HCT116 (cell line): ENCODE measurements around the gene SYNE2. TPM values are rescaled to one million over a fixed set of nuclear protein-coding genes. Genes with fewer than 3 reads are reported as not detected.

Experiments
- ATAC-seq: fragments of 200-7000 bp; cut with Tn5 transposase; 2 replicates; pipeline ENCODE4 v1.9.1; 2020; ENCODE audit warnings: mild to moderate bottlenecking, moderate library complexity
- BruUV-seq: library from RNA; stranded (reverse); fragments of 400-500 nt; replicated peaks from 2 replicates; lab custom pipeline; 2021; lab: Mats Ljungman, UMichigan
- CTCF ChIA-PET: fragments of 300-600 bp; sonication (Branson Sonifier 250); formaldehyde crosslinking; loops from one replicate; lab custom pipeline; 2021; ENCODE audit warnings: antibody characterized with exemption; lab: Charles Lee
- POLR2A ChIA-PET: fragments of 300-600, 350-600 bp; sonication (Branson Sonifier 250); formaldehyde crosslinking; loops from one replicate; lab custom pipeline; 2021; ENCODE audit warnings: antibody characterized with exemption; lab: Charles Lee
- RAD21 ChIA-PET, 2 experiments: fragments of 300-600 bp; sonication (Branson Sonifier 250); formaldehyde crosslinking; loops; one replicate each; lab custom pipeline; 2023; ENCODE audit warnings: low total read pairs in 2 of 2; ENCODE audit not compliant: uncharacterized antibody in 2 of 2, unreplicated experiment in 2 of 2, low non-redundant PET in 1 of 2; lab: Charles Lee
- DNase-seq: peaks from one replicate; pipeline ENCODE4 v3.0.0-alpha.2; 2010; ENCODE audit warnings: low read depth, low spot score
- H2AFZ ChIP-seq: fragments of 200-600 bp; shearing (Covaris generic), sonication (generic); 2 replicates; pipeline ENCODE4 v1.6.1; 2017; ENCODE audit warnings: low read depth, mixed run types, mixed read lengths, antibody characterized with exemption, low read length; ENCODE audit not compliant: poor library complexity, severe bottlenecking
- H3K27ac ChIP-seq: 2 replicates; pipeline ENCODE4 v1.5.1; 2012; ENCODE audit warnings: low read depth, low read length
- H3K27me3 ChIP-seq: fragments of 200-600 bp; sonication (generic); 2 replicates; pipeline ENCODE4 v1.6.1; 2016; ENCODE audit warnings: mixed run types, low read length, mixed read lengths; ENCODE audit not compliant: insufficient read depth
- H3K36me3 ChIP-seq, 2 experiments: fragments of 200-500 bp in 1 of 2; fragments of 200-600 bp in 1 of 2; sonication (Bioruptor generic) in 1 of 2; sonication (generic) in 1 of 2; 2 replicates each; pipeline versions ENCODE4 v1.5.1 to v1.6.1; 2014 to 2016; ENCODE audit warnings: low read length in 2 of 2, inconsistent platforms in 1 of 2, mixed read lengths in 1 of 2, mixed run types in 1 of 2; ENCODE audit not compliant: insufficient read depth in 2 of 2, control insufficient read depth in 1 of 2
- H3K4me1 ChIP-seq, 2 experiments: fragments of 200-600 bp in 1 of 2; sonication (generic) in 1 of 2; 2 replicates each; pipeline versions ENCODE4 v1.5.1 to v1.6.1; 2012 to 2017; ENCODE audit warnings: low read length in 2 of 2, inconsistent platforms in 1 of 2, mild to moderate bottlenecking in 1 of 2, mixed read lengths in 1 of 2, mixed run types in 1 of 2, moderate library complexity in 1 of 2; ENCODE audit not compliant: insufficient read depth in 2 of 2, control insufficient read depth in 1 of 2
- H3K4me2 ChIP-seq: fragments of 200-600 bp; sonication (generic); 2 replicates; pipeline ENCODE4 v1.6.1; 2017; ENCODE audit warnings: mixed run types, low read length, mixed read lengths
- H3K4me3 ChIP-seq, 2 experiments: fragments of 200-600 bp in 1 of 2; sonication (generic) in 1 of 2; replicated peaks in 1 of 2; 2 replicates each; pipeline ENCODE4 v1.5.1; 2011 to 2016; ENCODE audit warnings: low read length in 2 of 2, control low read depth in 1 of 2, low read depth in 1 of 2, mild to moderate bottlenecking in 1 of 2, mixed read lengths in 1 of 2, mixed run types in 1 of 2
- H3K79me2 ChIP-seq: fragments of 200-600 bp; sonication (generic); 2 replicates; pipeline ENCODE4 v1.6.1; 2017; ENCODE audit warnings: mild to moderate bottlenecking, mixed run types, low read length, moderate library complexity, mixed read lengths; ENCODE audit not compliant: insufficient read depth
- H3K9ac ChIP-seq: fragments of 200-600 bp; sonication (generic); 2 replicates; pipeline ENCODE4 v1.6.1; 2016; ENCODE audit warnings: low read length, mixed read lengths
- H3K9me2 ChIP-seq: fragments of 200-600 bp; sonication (generic), shearing (Covaris generic); 2 replicates; pipeline ENCODE4 v1.6.1; 2017; ENCODE audit warnings: mixed run types, mild to moderate bottlenecking, moderate library complexity; ENCODE audit not compliant: insufficient read depth
- H3K9me3 ChIP-seq, 2 experiments: fragments of 200-500 bp in 1 of 2; fragments of 200-600 bp in 1 of 2; sonication (Bioruptor generic) in 1 of 2; sonication (generic) in 1 of 2; 2 replicates each; pipeline ENCODE4 v1.6.1; 2014 to 2017; ENCODE audit warnings: low read length in 2 of 2, mixed read lengths in 2 of 2, inconsistent platforms in 1 of 2, low read depth in 1 of 2, mild to moderate bottlenecking in 1 of 2, mixed run types in 1 of 2, moderate library complexity in 1 of 2; ENCODE audit not compliant: control insufficient read depth in 1 of 2, insufficient read depth in 1 of 2
- H4K20me1 ChIP-seq: fragments of 200-600 bp; sonication (generic), shearing (Covaris generic); 2 replicates; pipeline ENCODE4 v1.6.1; 2017; ENCODE audit warnings: mixed run types, mild to moderate bottlenecking, moderate library complexity; ENCODE audit not compliant: insufficient read depth
- CBX3 ChIP-seq: IDR thresholded peaks from 2 replicates; pipeline ENCODE4 v1.6.1; 2012; ENCODE audit warnings: low read depth
- ELF1 ChIP-seq: IDR thresholded peaks from 2 replicates; pipeline ENCODE4 v1.6.1; 2012; ENCODE audit warnings: low read depth, borderline replicate concordance
- FOSL1 ChIP-seq: IDR thresholded peaks from 2 replicates; pipeline ENCODE4 v1.6.1; 2012; ENCODE audit warnings: low read depth
- JUND ChIP-seq: IDR thresholded peaks from 2 replicates; pipeline ENCODE4 v1.6.1; 2012
- POLR2AphosphoS5 ChIP-seq: IDR thresholded peaks from 2 replicates; pipeline ENCODE4 v1.6.1; 2011; ENCODE audit warnings: mild to moderate bottlenecking, low read depth, low read length, moderate library complexity
- SRF ChIP-seq: IDR thresholded peaks from 2 replicates; pipeline ENCODE4 v1.6.1; 2012; ENCODE audit warnings: low read depth
- TCF7L2 ChIP-seq: IDR thresholded peaks from 2 replicates; pipeline ENCODE4 v1.7.0; 2011; ENCODE audit warnings: borderline replicate concordance, inconsistent platforms; ENCODE audit not compliant: insufficient read depth, insufficient read length; ENCODE audit errors: extremely low read depth
- intact Hi-C: fragments of 100-400 bp; cut with micrococcal nuclease; formaldehyde crosslinking; loops from 2 replicates; pipeline ENCODE4 v1.10.0; 2022
- total RNA-seq: library from RNA; stranded (reverse); gene quantifications from one replicate; pipeline ENCODE4 v1.2.1, GENCODE V29; 2021; ENCODE audit not compliant: unreplicated experiment
- TF ChIP-seq, protein P1 (sequence below), 3 experiments: fragments of 200-600 bp in 1 of 3; sonication (generic) in 1 of 3; IDR thresholded peaks in 2 of 3; conservative IDR thresholded peaks in 1 of 3; 2 replicates each; pipeline ENCODE4 v1.5.1; 2012 to 2017; ENCODE audit warnings: low read depth in 2 of 3, low read length in 2 of 3, antibody characterized with exemption in 1 of 3, borderline replicate concordance in 1 of 3, control low read depth in 1 of 3, mild to moderate bottlenecking in 1 of 3, mixed read lengths in 1 of 3, mixed run types in 1 of 3, moderate library complexity in 1 of 3; ENCODE audit not compliant: insufficient read depth in 1 of 3
- TF ChIP-seq, protein P2 (sequence below): IDR thresholded peaks from 2 replicates; pipeline ENCODE4 v1.6.1; 2011; ENCODE audit warnings: mild to moderate bottlenecking, low read length, moderate library complexity; ENCODE audit not compliant: insufficient replicate concordance; ENCODE audit errors: extremely low read depth
- TF ChIP-seq, protein P3 (sequence below): IDR thresholded peaks from 2 replicates; pipeline ENCODE4 v1.6.1; 2012
- TF ChIP-seq, protein P4 (sequence below): IDR thresholded peaks from 2 replicates; pipeline ENCODE4 v1.6.1; 2012; ENCODE audit warnings: low read depth

Gene SYNE2
- total RNA-seq, 1 experiment from 2014 or later, result 28.8 TPM

DNA sequence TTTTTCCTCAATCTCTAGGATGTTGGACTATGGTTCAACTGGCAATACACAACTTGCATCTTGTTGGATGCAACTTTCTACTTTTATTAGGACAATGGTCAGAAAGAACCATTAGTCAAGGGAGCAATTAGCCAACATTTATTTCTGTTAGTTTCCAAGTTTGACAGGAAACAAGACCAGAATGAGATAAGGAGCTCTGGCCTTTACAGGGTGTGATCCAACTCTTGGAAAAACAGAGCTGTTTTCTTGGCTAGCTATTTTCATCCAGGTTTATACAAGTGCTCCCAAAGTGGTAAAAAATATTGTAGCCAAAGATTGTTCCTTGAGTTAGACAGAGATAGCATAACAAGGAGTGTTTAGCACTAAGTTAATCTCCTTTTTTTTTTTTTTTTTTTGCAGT, 3.9 kb upstream of the SYNE2 start:
- Histone ChIP-seq H3K27me3 (no peaks in the 10 kb centered on the region), H3K9me3 (no peaks in the 10 kb centered on the region), H3K36me3 (no peaks in the 10 kb centered on the region), H3K4me3 (no peak overlapping the region), H3K9ac (no peak overlapping the region), H4K20me1 (no peaks in the 10 kb centered on the region), H3K4me1 (peaks cover 0 to 9% of the 10 kb centered on the region in 2 experiments; a peak in 2 of 4 replicates), H3K79me2 (peaks cover 2% of the 10 kb centered on the region), H3K9me2 (no peaks in the 10 kb centered on the region), H2AFZ (no peak overlapping the region), H3K4me2 (no peak overlapping the region), H3K27ac (no peak overlapping the region)
- DNase-seq (no peak), ATAC-seq (no peak)
- ChIA-PET CTCF (no interaction called here), POLR2A (no interaction called here), RAD21 (no interaction called here)
- intact Hi-C loops, result no loop called here
- BruUV-seq, result no TSS peak
- TF ChIP-seq, protein P1, sequence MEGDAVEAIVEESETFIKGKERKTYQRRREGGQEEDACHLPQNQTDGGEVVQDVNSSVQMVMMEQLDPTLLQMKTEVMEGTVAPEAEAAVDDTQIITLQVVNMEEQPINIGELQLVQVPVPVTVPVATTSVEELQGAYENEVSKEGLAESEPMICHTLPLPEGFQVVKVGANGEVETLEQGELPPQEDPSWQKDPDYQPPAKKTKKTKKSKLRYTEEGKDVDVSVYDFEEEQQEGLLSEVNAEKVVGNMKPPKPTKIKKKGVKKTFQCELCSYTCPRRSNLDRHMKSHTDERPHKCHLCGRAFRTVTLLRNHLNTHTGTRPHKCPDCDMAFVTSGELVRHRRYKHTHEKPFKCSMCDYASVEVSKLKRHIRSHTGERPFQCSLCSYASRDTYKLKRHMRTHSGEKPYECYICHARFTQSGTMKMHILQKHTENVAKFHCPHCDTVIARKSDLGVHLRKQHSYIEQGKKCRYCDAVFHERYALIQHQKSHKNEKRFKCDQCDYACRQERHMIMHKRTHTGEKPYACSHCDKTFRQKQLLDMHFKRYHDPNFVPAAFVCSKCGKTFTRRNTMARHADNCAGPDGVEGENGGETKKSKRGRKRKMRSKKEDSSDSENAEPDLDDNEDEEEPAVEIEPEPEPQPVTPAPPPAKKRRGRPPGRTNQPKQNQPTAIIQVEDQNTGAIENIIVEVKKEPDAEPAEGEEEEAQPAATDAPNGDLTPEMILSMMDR (IDR thresholded peaks at IDR 0.05 in 2 of 3, conservative IDR thresholded peaks at IDR 0.05 in 1 of 3; ENCODE audit: borderline replicate concordance in 1 of 3, insufficient read depth in 1 of 3, low read depth in 2 of 3, low read length in 2 of 3), result no peak
- TF ChIP-seq FOSL1 (no peak), JUND (no peak), POLR2AphosphoS5 (no peak), SRF (no peak), CBX3 (no peak), ELF1 (no peak), TCF7L2 (no peak)
- TF ChIP-seq, protein P2, sequence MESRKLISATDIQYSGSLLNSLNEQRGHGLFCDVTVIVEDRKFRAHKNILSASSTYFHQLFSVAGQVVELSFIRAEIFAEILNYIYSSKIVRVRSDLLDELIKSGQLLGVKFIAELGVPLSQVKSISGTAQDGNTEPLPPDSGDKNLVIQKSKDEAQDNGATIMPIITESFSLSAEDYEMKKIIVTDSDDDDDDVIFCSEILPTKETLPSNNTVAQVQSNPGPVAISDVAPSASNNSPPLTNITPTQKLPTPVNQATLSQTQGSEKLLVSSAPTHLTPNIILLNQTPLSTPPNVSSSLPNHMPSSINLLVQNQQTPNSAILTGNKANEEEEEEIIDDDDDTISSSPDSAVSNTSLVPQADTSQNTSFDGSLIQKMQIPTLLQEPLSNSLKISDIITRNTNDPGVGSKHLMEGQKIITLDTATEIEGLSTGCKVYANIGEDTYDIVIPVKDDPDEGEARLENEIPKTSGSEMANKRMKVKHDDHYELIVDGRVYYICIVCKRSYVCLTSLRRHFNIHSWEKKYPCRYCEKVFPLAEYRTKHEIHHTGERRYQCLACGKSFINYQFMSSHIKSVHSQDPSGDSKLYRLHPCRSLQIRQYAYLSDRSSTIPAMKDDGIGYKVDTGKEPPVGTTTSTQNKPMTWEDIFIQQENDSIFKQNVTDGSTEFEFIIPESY, result no peak
- TF ChIP-seq, protein P3, sequence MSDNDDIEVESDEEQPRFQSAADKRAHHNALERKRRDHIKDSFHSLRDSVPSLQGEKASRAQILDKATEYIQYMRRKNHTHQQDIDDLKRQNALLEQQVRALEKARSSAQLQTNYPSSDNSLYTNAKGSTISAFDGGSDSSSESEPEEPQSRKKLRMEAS, result no peak
- TF ChIP-seq, protein P4, sequence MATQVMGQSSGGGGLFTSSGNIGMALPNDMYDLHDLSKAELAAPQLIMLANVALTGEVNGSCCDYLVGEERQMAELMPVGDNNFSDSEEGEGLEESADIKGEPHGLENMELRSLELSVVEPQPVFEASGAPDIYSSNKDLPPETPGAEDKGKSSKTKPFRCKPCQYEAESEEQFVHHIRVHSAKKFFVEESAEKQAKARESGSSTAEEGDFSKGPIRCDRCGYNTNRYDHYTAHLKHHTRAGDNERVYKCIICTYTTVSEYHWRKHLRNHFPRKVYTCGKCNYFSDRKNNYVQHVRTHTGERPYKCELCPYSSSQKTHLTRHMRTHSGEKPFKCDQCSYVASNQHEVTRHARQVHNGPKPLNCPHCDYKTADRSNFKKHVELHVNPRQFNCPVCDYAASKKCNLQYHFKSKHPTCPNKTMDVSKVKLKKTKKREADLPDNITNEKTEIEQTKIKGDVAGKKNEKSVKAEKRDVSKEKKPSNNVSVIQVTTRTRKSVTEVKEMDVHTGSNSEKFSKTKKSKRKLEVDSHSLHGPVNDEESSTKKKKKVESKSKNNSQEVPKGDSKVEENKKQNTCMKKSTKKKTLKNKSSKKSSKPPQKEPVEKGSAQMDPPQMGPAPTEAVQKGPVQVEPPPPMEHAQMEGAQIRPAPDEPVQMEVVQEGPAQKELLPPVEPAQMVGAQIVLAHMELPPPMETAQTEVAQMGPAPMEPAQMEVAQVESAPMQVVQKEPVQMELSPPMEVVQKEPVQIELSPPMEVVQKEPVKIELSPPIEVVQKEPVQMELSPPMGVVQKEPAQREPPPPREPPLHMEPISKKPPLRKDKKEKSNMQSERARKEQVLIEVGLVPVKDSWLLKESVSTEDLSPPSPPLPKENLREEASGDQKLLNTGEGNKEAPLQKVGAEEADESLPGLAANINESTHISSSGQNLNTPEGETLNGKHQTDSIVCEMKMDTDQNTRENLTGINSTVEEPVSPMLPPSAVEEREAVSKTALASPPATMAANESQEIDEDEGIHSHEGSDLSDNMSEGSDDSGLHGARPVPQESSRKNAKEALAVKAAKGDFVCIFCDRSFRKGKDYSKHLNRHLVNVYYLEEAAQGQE, result no peak
